Measurements from ENCODE around the gene HLCS.

GRCh38 chr21:36987845-36988244 is 21.4 kb upstream of the HLCS start:
- TF ChIP-seq CTCF (IDR thresholded peaks at IDR 0.05) (no peak), POLR2A (IDR thresholded peaks at IDR 0.05) (no peak)

Measured in right lobe of liver (tissue), 4 donors.